ENCODE measurements around the gene HOMER2. TPM values are rescaled to one million over a fixed set of nuclear protein-coding genes. Genes with fewer than 3 reads are reported as not detected.

HOMER2 gene
- total RNA-seq, 2 donors from 2014 or later: 2.3 to 5.8 TPM

GRCh38 chr15:82917249-82917648 lies 35.3 kb downstream of the HOMER2 start:
- no peak for ATAC-seq
- Mint-ChIP-seq H3K27me3 (peaks cover 33% of the 10 kb centered on the region), H3K27ac (no peak overlapping the region), H3K36me3 (ENCODE audit: low read depth) (peaks cover 3% of the 10 kb centered on the region), H3K4me1 (peaks cover 5% of the 10 kb centered on the region), H3K4me3 (no peak overlapping the region)
- DNase-seq: no peak
- H3K9me3 ChIP-seq (ENCODE audit: control insufficient read depth, low read length, poor library complexity, severe bottlenecking): no peaks in the 10 kb centered on the region

DNA sequence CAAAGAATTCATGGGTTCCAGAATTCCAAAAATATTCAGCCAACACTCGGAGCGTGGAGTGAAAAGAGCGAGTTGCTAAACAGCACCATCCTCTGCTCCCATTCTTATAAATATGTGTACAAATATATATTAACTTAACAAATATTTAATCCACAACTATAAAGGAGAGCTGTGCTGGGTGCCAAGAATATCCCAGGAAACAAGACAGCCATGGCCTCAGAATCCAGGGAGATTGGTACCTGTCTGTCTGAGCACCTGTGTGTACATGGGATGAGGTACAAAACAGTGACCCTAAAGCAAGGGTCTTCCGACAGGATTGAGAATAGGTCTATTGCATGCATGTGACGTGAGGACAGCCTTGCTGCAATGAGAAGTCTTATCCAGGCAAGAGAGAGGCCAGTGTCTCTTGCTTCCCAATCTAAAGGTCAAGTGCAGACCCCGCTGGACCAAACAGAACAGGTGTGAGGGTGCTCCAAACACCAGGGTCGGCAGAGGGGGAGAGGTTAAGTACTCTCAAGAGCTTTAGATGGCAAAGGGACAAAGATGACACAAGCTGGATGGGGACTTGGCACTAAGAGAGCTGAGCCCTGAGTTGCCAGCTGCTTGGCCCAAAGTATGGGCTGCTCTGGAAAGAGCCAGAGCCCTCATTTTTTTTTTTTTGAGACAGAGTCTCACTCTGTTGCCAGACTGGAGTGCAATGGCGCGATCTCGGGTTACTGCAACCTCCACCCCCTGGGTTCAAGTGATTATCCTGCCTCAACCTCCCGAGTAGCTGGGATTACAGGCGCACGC lies 36.2 kb downstream of the HOMER2 start:
- ATAC-seq: no peak
- no peak overlapping the region for H3K27ac Mint-ChIP-seq
- H3K4me3 Mint-ChIP-seq: no peak overlapping the region
- H3K9me3 ChIP-seq (ENCODE audit: control insufficient read depth, low read length, poor library complexity, severe bottlenecking): no peaks in the 10 kb centered on the region
- H3K36me3 Mint-ChIP-seq (ENCODE audit: low read depth): peaks cover 4% of the 10 kb centered on the region
- no peak for DNase-seq
- peaks cover 32% of the 10 kb centered on the region for H3K27me3 Mint-ChIP-seq
- H3K4me1 Mint-ChIP-seq: peaks cover 4% of the 10 kb centered on the region

GRCh38 chr15:82914396-82914795 lies 38.1 kb downstream of the HOMER2 start:
- peaks cover 29% of the 10 kb centered on the region for H3K27me3 Mint-ChIP-seq
- no peak overlapping the region for H3K27ac Mint-ChIP-seq
- ATAC-seq (no peak), DNase-seq (no peak)
- H3K36me3 Mint-ChIP-seq (ENCODE audit: low read depth): peaks cover 2% of the 10 kb centered on the region
- no peaks in the 10 kb centered on the region for H3K9me3 ChIP-seq (ENCODE audit: control insufficient read depth, low read length, poor library complexity, severe bottlenecking)
- H3K4me1 Mint-ChIP-seq: peaks cover 2% of the 10 kb centered on the region
- no peak overlapping the region for H3K4me3 Mint-ChIP-seq

- ATAC-seq: no peak
- Mint-ChIP-seq H3K36me3 (ENCODE audit: low read depth) (peaks cover 2% of the 10 kb centered on the region), H3K27me3 (peaks cover 20% of the 10 kb centered on the region), H3K27ac (no peak overlapping the region), H3K4me1 (no peaks in the 10 kb centered on the region), H3K4me3 (no peak overlapping the region)
- DNase-seq: no peak
- no peaks in the 10 kb centered on the region for H3K9me3 ChIP-seq (ENCODE audit: control insufficient read depth, low read length, poor library complexity, severe bottlenecking)
These were observed 41.1 kb downstream of the HOMER2 start for GRCh38 chr15:82911458-82911857.

GRCh38 chr15:82910721-82911120 lies 41.8 kb downstream of the HOMER2 start:
- Mint-ChIP-seq H3K27ac (no peak overlapping the region), H3K36me3 (ENCODE audit: low read depth) (peaks cover 5% of the 10 kb centered on the region), H3K4me1 (no peaks in the 10 kb centered on the region), H3K4me3 (no peak overlapping the region), H3K27me3 (peaks cover 20% of the 10 kb centered on the region)
- H3K9me3 ChIP-seq (ENCODE audit: control insufficient read depth, low read length, poor library complexity, severe bottlenecking): no peaks in the 10 kb centered on the region
- no peak for DNase-seq
- ATAC-seq: no peak

- Mint-ChIP-seq H3K27ac (no peak overlapping the region), H3K36me3 (ENCODE audit: low read depth) (peaks cover 5% of the 10 kb centered on the region), H3K4me3 (no peak overlapping the region), H3K27me3 (peaks cover 23% of the 10 kb centered on the region), H3K4me1 (no peaks in the 10 kb centered on the region)
- no peaks in the 10 kb centered on the region for H3K9me3 ChIP-seq (ENCODE audit: control insufficient read depth, low read length, poor library complexity, severe bottlenecking)
- no peak for ATAC-seq
- no peak for DNase-seq
These were observed 43.3 kb downstream of the HOMER2 start for GRCh38 chr15:82909080-82909815.

DNA sequence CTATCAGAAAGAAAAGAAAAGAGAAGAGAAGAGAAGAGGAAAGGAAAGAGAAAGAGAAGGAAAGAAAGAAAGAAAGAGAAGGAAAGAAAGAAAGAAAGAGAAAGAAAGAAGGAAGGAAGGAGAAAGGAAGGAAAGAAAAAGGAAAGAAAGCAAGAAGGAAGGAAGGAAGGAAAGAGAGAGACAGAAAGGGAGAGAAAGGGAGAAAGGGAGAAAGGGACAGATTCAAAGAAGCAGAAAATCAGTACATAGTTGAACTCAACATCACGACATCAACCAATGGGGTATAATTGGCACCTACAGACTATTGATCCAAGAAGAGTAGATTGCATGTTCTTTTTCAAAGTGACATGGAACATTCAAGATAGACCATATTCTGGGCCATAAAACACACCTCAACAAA lies 45.2 kb downstream of the HOMER2 start:
- no peaks in the 10 kb centered on the region for H3K4me1 Mint-ChIP-seq
- ATAC-seq (no peak), DNase-seq (no peak)
- peaks cover 5% of the 10 kb centered on the region for H3K36me3 Mint-ChIP-seq (ENCODE audit: low read depth)
- no peak overlapping the region for H3K4me3 Mint-ChIP-seq
- H3K9me3 ChIP-seq (ENCODE audit: control insufficient read depth, low read length, poor library complexity, severe bottlenecking): no peaks in the 10 kb centered on the region
- peaks cover 19% of the 10 kb centered on the region for H3K27me3 Mint-ChIP-seq
- H3K27ac Mint-ChIP-seq: no peak overlapping the region

DNA sequence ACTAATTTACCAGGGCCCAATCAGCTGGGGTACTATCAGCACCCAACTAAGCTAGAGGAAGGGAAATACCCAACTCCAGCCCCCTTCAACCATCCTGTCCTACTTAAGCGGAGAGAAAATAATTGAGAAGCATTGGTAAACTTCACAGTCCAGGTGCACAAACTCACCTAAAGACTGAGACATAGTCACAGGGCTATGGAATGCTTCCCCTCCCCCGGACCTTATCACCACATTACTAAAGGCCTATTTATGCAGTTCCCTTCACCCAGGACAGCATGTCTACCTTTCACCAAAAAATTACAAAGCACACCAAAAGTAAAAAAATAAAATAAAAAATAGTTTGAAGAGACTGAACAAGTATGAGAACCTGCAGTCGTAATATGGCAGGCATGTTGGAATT lies 47.9 kb downstream of the HOMER2 start:
- Mint-ChIP-seq H3K27ac (no peak overlapping the region), H3K4me1 (no peaks in the 10 kb centered on the region), H3K27me3 (peaks cover 22% of the 10 kb centered on the region), H3K4me3 (no peak overlapping the region), H3K36me3 (ENCODE audit: low read depth) (peaks cover 3% of the 10 kb centered on the region)
- DNase-seq (no peak), ATAC-seq (no peak)
- H3K9me3 ChIP-seq (ENCODE audit: control insufficient read depth, low read length, poor library complexity, severe bottlenecking): no peaks in the 10 kb centered on the region

- Mint-ChIP-seq H3K27ac (no peak overlapping the region), H3K27me3 (peaks cover 32% of the 10 kb centered on the region), H3K4me3 (no peak overlapping the region), H3K36me3 (ENCODE audit: low read depth) (peaks cover 3% of the 10 kb centered on the region), H3K4me1 (no peaks in the 10 kb centered on the region)
- DNase-seq: no peak
- no peak for ATAC-seq
- H3K9me3 ChIP-seq (ENCODE audit: control insufficient read depth, low read length, poor library complexity, severe bottlenecking): no peaks in the 10 kb centered on the region
These were observed 49.0 kb downstream of the HOMER2 start for GRCh38 chr15:82903511-82903910.

DNA sequence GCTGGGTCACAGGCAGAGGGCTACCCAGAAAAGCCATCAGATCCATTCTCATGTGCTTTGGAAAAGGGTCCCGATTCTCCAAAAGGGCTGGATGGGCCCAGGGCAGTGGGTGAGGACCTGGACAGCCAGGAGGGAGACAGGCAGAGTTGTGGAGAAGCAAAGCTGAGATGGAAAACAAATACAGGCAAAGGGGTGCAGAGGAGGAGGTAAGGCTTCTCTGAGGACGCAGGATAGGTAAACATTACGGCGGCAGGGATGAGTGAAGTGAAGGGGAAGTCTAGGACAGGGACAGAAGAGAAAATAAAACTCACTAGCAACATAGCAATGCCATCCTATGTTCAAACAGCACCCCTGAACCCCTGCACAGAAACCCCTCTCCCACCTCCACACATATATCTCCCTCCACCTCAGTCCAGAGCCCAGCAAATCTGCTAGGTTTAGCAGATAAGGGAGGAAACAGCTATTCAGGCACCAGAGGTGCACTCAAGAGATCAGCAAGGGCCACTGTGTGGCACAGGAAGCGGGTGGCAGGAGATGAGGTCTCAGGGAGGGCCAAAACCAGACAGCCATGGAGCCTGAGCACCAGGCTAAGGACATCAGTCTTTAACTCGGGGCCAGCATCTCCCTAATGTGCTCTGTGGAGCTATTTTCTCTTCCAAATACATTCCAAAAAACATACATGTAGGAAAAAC lies 51.3 kb downstream of the HOMER2 start:
- DNase-seq (no peak), ATAC-seq (no peak)
- Mint-ChIP-seq H3K36me3 (ENCODE audit: low read depth) (peaks cover 3% of the 10 kb centered on the region), H3K27ac (no peak overlapping the region), H3K4me1 (no peaks in the 10 kb centered on the region), H3K4me3 (no peak overlapping the region), H3K27me3 (peaks cover 34% of the 10 kb centered on the region)
- no peaks in the 10 kb centered on the region for H3K9me3 ChIP-seq (ENCODE audit: control insufficient read depth, low read length, poor library complexity, severe bottlenecking)

DNA sequence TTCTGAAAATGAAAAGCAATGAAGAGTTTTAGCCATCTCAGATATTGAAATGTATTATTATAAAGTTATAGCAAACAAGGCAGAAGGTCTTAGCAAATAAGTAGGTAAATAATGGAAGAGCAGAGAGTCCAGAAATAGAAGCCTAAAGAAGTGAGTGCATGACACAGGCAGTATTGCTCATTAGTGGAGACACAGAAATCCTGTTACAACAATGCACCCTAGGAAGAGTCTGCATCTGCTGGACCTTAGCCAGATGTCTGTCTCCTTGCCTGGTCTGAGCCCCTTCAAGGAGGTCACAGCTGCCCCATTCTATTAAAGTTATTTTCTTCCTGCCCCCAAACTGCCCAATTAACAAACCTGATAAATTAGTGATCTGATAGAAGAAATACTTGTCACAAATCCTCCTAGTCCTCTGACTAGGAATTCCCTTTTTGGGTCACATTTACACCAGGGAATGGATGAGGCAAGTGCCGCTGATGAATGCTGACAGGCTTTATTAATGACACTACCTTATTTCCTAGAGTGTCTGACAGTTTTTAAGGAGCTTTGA lies 51.9 kb downstream of the HOMER2 start:
- H3K4me3 Mint-ChIP-seq: no peak overlapping the region
- no peak for DNase-seq
- H3K27me3 Mint-ChIP-seq: peaks cover 33% of the 10 kb centered on the region
- H3K36me3 Mint-ChIP-seq (ENCODE audit: low read depth): no peaks in the 10 kb centered on the region
- no peak for ATAC-seq
- no peaks in the 10 kb centered on the region for H3K9me3 ChIP-seq (ENCODE audit: control insufficient read depth, low read length, poor library complexity, severe bottlenecking)
- no peaks in the 10 kb centered on the region for H3K4me1 Mint-ChIP-seq
- no peak overlapping the region for H3K27ac Mint-ChIP-seq

- H3K9me3 ChIP-seq (ENCODE audit: control insufficient read depth, low read length, poor library complexity, severe bottlenecking): no peaks in the 10 kb centered on the region
- no peaks in the 10 kb centered on the region for H3K36me3 Mint-ChIP-seq (ENCODE audit: low read depth)
These were observed 53.6 kb downstream of the HOMER2 start for GRCh38 chr15:82898961-82899360.

DNA sequence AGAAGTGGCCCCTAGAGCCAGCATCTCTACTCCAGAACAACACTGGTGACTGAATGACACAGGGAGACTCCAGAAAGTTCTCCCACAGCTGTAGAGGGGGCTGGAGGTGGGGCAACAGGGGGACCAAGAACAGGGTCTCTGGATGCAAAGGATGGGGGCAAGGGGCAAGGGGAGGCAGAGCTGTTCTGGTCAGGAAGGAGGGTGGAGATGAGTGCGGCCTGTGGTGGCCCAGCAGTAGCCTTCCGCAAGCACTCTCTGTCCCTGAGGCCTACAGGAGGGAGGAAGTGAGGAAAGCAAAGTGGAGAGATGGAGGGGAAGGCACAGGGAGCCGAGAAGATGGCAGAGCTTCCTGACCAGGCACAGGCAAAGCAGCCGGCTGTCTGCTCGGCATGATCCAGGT lies 56.5 kb downstream of the HOMER2 start:
- peaks cover 23% of the 10 kb centered on the region for H3K27me3 Mint-ChIP-seq
- no peaks in the 10 kb centered on the region for H3K36me3 Mint-ChIP-seq (ENCODE audit: low read depth)
- H3K4me1 Mint-ChIP-seq: no peaks in the 10 kb centered on the region
- H3K4me3 Mint-ChIP-seq: no peak overlapping the region
- no peak for DNase-seq
- ATAC-seq: no peak
- no peaks in the 10 kb centered on the region for H3K9me3 ChIP-seq (ENCODE audit: control insufficient read depth, low read length, poor library complexity, severe bottlenecking)
- no peak overlapping the region for H3K27ac Mint-ChIP-seq

More at GRCh38 chr15:82898961-82899360, 53.6 kb downstream of the HOMER2 start:
- ATAC-seq (no peak), DNase-seq (no peak)
- Mint-ChIP-seq H3K4me1 (no peaks in the 10 kb centered on the region), H3K27ac (no peak overlapping the region), H3K4me3 (no peak overlapping the region), H3K27me3 (peaks cover 25% of the 10 kb centered on the region)

Data from T-helper 17 cell (primary cell).